ENCODE measurements around the gene CDH13.

Gene CDH13

DNA sequence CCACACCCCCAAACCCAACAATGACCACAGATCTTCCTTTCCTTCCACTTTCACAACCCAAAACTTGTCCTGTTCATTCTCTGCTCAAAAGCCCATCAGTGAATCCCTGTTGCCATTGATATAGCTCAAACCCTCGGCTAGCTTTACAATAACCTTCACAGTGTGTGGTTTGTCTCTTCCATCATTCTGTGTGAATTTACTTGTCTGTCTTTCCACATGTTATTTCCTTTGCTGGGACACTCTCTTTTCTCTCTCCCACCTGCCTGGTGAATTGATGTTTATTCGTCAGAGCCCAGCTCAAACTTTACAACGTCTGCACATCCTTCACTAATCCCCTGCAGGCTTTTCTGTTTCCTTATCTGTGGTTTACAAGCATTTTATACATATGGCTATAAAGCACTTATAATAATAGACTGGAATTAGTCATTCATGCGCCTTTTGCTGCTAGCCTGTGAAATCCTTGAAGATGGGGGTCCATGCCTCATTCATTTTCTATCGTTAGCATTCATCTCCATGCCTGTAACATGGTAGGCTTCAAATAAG, 114.4 kb downstream of the CDH13 start:
- no peak overlapping the region for H3K27ac ChIP-seq (ENCODE audit: low read length)
- H3K9me3 ChIP-seq (ENCODE audit: control insufficient read depth in 2 of 2, low read length in 2 of 2): no peaks in the 10 kb centered on the region
- peaks cover 9% of the 10 kb centered on the region for H3K4me1 ChIP-seq (ENCODE audit: control insufficient read depth, insufficient read depth, low read length)
- H3K9ac ChIP-seq (ENCODE audit: low read length in 2 of 2): no peak overlapping the region
- no peaks in the 10 kb centered on the region for H3K36me3 ChIP-seq (ENCODE audit: control insufficient read depth in 2 of 2, insufficient read depth in 2 of 2, low read length in 2 of 2)
- H3K27me3 ChIP-seq (ENCODE audit: control insufficient read depth in 1 of 2, insufficient read depth in 2 of 2, low read length in 2 of 2): no peaks in the 10 kb centered on the region
- H3K4me3 ChIP-seq (ENCODE audit: low read length in 2 of 2): no peak overlapping the region

DNA sequence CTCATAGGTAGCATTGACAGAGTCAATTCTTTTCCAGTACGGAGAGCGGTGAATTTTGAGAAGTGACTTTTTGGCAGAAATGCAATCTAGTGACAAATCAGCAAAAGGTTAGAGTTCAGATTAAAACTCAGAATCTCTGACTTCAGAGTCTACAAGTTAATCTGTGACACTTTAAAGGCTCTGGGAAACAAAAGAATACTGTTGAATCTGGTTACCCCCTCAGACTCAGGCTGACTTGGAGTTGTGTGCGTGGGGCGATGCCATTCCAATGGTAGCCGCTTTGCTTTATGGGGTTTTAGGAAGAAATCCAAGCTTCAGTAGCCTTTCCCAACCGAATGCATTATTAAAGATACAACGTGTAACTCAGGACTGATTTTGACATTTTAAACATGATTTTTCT, 118.2 kb downstream of the CDH13 start:
- H3K4me3 ChIP-seq (ENCODE audit: low read length in 2 of 2): no peak overlapping the region
- no peak overlapping the region for H3K9ac ChIP-seq (ENCODE audit: low read length in 2 of 2)
- no peaks in the 10 kb centered on the region for H3K9me3 ChIP-seq (ENCODE audit: control insufficient read depth in 2 of 2, low read length in 2 of 2)
- no peak overlapping the region for H3K27ac ChIP-seq (ENCODE audit: low read length)
- no peaks in the 10 kb centered on the region for H3K4me1 ChIP-seq (ENCODE audit: control insufficient read depth, insufficient read depth, low read length)
- no peaks in the 10 kb centered on the region for H3K36me3 ChIP-seq (ENCODE audit: control insufficient read depth in 2 of 2, insufficient read depth in 2 of 2, low read length in 2 of 2)
- H3K27me3 ChIP-seq (ENCODE audit: control insufficient read depth in 1 of 2, insufficient read depth in 2 of 2, low read length in 2 of 2): no peaks in the 10 kb centered on the region

DNA sequence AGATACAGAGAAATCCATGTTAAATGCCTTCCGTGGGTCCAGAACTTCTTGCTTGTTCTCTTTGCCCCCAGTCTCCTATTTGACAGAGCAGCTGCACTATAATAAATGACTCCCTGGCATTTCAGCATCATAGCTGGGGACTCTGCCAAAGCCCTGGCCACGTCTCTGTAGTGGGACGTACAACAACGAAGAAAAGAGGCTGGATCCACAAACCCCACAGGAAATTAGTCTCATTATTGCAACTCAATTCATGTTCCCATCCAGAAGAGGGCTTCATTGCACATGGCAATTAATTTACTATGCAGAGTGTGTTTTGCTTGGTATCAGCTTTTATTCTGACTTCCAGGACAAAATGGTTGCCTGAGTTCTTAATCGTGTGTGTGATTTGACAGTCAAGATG, 121.3 kb downstream of the CDH13 start:
- H3K9ac ChIP-seq (ENCODE audit: low read length in 2 of 2): no peak overlapping the region

DNA sequence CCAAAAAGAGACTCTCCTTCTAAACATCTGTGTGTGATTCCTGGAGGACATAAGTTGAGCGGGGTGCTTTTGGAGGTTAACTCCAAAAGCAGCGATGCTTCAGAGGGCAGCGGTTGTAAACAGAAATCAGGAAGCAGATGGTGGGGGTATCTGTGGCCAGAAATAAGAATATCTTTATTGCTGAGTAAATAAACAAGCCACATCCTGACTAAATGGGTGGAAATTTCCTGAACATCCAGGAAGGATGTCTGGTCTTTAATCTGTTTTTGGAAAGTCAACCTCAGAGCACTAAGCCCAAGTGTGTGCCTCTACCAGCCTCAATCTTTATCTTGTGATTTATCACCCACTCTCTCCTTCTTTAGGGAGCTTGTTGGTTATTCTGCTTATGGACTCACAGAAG, 123.3 kb downstream of the CDH13 start:
- Histone ChIP-seq H3K9ac (ENCODE audit: low read length in 2 of 2) (no peak overlapping the region), H3K36me3 (ENCODE audit: control insufficient read depth in 2 of 2, insufficient read depth in 2 of 2, low read length in 2 of 2) (no peaks in the 10 kb centered on the region), H3K9me3 (ENCODE audit: control insufficient read depth in 2 of 2, low read length in 2 of 2) (no peaks in the 10 kb centered on the region), H3K27ac (ENCODE audit: low read length) (no peak overlapping the region), H3K27me3 (ENCODE audit: control insufficient read depth in 1 of 2, insufficient read depth in 2 of 2, low read length in 2 of 2) (no peaks in the 10 kb centered on the region), H3K4me1 (ENCODE audit: control insufficient read depth, insufficient read depth, low read length) (no peaks in the 10 kb centered on the region), H3K4me3 (ENCODE audit: low read length in 2 of 2) (no peak overlapping the region)

More for the DNA sequence above, 121.3 kb downstream of the CDH13 start:
- no peak overlapping the region for H3K27ac ChIP-seq (ENCODE audit: low read length)
- no peak overlapping the region for H3K4me3 ChIP-seq (ENCODE audit: low read length in 2 of 2)
- H3K36me3 ChIP-seq (ENCODE audit: control insufficient read depth in 2 of 2, insufficient read depth in 2 of 2, low read length in 2 of 2): no peaks in the 10 kb centered on the region
- no peaks in the 10 kb centered on the region for H3K4me1 ChIP-seq (ENCODE audit: control insufficient read depth, insufficient read depth, low read length)
- H3K9me3 ChIP-seq (ENCODE audit: control insufficient read depth in 2 of 2, low read length in 2 of 2): no peaks in the 10 kb centered on the region
- H3K27me3 ChIP-seq (ENCODE audit: control insufficient read depth in 1 of 2, insufficient read depth in 2 of 2, low read length in 2 of 2): no peaks in the 10 kb centered on the region

DNA sequence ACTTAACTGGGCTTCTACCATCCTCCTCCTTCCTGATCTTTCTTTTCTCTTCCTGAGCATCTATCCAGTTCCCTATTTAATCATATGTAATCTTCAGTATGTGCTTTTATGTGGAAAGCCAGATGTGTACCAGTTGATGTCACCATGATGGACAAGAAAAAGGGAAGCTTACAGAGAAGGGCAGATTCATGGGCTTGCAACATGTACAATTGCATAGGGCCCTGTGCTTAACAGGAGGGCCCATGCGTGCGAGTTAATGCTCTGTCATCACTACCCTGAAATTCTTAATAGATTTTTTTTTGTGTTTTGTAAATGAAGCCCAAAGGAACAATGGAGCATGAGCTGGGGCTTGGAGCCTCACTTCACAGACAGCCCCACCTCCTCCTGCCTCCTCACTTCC, 124.3 kb downstream of the CDH13 start:
- Histone ChIP-seq H3K27me3 (ENCODE audit: control insufficient read depth in 1 of 2, insufficient read depth in 2 of 2, low read length in 2 of 2) (no peaks in the 10 kb centered on the region), H3K36me3 (ENCODE audit: control insufficient read depth in 2 of 2, insufficient read depth in 2 of 2, low read length in 2 of 2) (no peaks in the 10 kb centered on the region), H3K4me3 (ENCODE audit: low read length in 2 of 2) (no peak overlapping the region), H3K9ac (ENCODE audit: low read length in 2 of 2) (no peak overlapping the region), H3K9me3 (ENCODE audit: control insufficient read depth in 2 of 2, low read length in 2 of 2) (no peaks in the 10 kb centered on the region), H3K4me1 (ENCODE audit: control insufficient read depth, insufficient read depth, low read length) (no peaks in the 10 kb centered on the region), H3K27ac (ENCODE audit: low read length) (no peak overlapping the region)

DNA sequence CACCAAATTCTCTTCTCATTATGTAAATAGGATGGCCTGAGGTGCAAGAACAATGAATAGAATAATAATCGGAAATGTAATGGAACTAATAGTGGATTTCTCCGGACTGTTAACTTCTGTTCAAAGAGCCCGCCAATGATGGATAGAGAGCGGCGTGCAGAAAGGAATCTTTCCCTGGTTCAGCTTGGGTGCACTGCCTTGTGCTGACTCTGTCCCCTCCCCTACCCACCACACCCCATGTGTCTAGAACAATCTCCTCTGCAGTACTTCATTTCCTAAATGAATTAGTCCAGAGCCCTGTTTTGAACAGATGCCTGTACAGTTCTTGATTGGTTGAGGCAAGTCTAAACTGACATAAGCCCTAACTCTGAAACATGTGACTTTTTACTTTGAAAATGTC, 125.4 kb downstream of the CDH13 start:
- Histone ChIP-seq H3K36me3 (ENCODE audit: control insufficient read depth in 2 of 2, insufficient read depth in 2 of 2, low read length in 2 of 2) (no peaks in the 10 kb centered on the region), H3K4me1 (ENCODE audit: control insufficient read depth, insufficient read depth, low read length) (no peaks in the 10 kb centered on the region), H3K27ac (ENCODE audit: low read length) (no peak overlapping the region)

DNA sequence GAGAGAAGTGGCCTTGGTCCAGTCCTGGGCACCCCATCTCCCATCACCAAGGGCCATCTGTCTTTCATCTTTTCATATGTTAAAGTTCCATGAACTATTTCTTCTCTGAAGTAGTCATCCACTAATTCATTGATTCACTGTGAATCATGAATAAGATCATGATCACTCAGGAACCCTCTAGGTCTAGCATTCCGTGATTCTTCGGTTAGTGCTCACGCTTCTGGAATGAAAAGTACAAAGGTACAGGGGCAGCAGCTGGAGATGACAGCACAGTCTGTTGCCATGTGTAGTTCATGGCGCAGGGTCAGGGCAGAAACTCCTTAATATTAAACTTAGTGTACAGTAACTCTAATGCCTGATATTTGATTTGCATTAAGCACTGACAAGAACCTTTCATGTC, 127.1 kb downstream of the CDH13 start:
- Histone ChIP-seq H3K27me3 (ENCODE audit: control insufficient read depth in 1 of 2, insufficient read depth in 2 of 2, low read length in 2 of 2) (no peaks in the 10 kb centered on the region), H3K9ac (ENCODE audit: low read length in 2 of 2) (no peak overlapping the region), H3K4me1 (ENCODE audit: control insufficient read depth, insufficient read depth, low read length) (no peaks in the 10 kb centered on the region), H3K27ac (ENCODE audit: low read length) (no peak overlapping the region), H3K4me3 (ENCODE audit: low read length in 2 of 2) (no peak overlapping the region), H3K9me3 (ENCODE audit: control insufficient read depth in 2 of 2, low read length in 2 of 2) (no peaks in the 10 kb centered on the region), H3K36me3 (ENCODE audit: control insufficient read depth in 2 of 2, insufficient read depth in 2 of 2, low read length in 2 of 2) (no peaks in the 10 kb centered on the region)

More for the DNA sequence above, 125.4 kb downstream of the CDH13 start:
- H3K27me3 ChIP-seq (ENCODE audit: control insufficient read depth in 1 of 2, insufficient read depth in 2 of 2, low read length in 2 of 2): no peaks in the 10 kb centered on the region
- no peak overlapping the region for H3K9ac ChIP-seq (ENCODE audit: low read length in 2 of 2)
- no peak overlapping the region for H3K4me3 ChIP-seq (ENCODE audit: low read length in 2 of 2)
- no peaks in the 10 kb centered on the region for H3K9me3 ChIP-seq (ENCODE audit: control insufficient read depth in 2 of 2, low read length in 2 of 2)

DNA sequence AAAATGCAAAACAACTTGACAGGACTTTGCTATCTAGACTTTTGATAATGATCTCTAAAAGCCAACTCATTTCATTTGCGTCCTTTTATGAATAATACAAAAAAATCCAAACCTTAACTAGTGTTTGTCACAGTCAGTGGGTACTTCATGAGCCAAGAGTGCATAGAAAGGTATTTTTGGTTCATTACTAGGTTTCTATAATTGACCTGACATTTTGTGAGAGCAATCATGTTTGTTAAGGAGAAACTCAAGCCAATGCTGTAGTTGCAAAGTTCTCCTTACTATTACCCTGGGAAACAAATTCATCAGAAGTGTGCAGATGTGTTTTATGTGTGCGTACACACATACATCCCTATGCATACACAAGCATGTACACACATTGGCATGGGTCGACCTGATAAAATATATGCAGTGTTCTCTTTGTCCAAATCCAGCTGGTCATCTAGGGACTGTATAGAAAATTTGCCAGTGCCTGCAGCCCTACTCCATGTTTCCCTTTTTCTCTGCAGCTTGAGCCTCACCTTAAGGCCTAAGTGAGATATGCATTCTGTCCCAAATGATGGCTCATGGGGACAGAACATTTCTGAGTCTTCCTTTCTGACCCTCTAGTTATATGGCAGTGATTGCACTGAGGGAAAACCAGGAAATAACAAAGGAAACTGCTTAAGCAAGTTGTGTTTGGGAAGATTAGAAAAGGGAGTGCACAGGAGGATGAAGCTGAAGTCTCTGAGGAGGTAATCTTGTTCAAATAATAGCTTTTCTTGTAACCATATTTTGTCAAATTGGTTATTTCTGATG, 128.1 kb downstream of the CDH13 start:
- Histone ChIP-seq H3K27me3 (ENCODE audit: control insufficient read depth in 1 of 2, insufficient read depth in 2 of 2, low read length in 2 of 2) (no peaks in the 10 kb centered on the region), H3K4me1 (ENCODE audit: control insufficient read depth, insufficient read depth, low read length) (no peaks in the 10 kb centered on the region), H3K36me3 (ENCODE audit: control insufficient read depth in 2 of 2, insufficient read depth in 2 of 2, low read length in 2 of 2) (no peaks in the 10 kb centered on the region), H3K4me3 (ENCODE audit: low read length in 2 of 2) (no peak overlapping the region), H3K27ac (ENCODE audit: low read length) (no peak overlapping the region), H3K9me3 (ENCODE audit: control insufficient read depth in 2 of 2, low read length in 2 of 2) (no peaks in the 10 kb centered on the region), H3K9ac (ENCODE audit: low read length in 2 of 2) (no peak overlapping the region)

DNA sequence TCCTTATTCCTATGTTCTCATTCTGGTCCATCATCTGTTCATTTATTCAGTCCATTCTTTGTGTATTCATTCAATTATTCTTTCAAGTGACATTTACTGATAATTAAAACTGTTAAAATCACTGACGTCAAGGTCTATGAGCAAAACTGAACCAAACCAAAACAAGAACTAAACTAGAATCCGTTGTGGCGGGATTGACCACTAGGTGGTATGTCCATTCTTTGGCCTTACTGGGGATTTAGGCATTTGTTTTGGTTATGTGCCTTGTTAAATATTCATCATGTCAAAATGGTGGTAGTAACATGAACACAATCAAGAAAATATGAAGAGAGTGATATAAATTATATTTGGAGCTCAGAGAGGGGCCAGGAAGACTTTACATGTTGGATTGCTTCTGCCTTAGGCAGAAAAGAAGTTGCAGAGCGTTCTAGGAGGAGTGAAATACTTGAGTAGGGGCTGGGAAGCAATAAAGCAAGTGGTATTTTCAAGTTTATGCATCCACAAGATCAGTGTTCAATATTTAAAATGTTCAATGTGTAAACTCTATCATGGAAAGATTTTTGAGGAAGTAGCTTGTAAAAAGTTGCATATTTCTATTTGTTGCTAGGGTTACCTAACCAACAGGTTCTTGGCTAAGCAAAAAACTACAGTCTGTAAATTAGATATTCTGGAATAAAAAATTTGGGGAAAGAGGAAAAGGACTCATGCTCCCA, 129.0 kb downstream of the CDH13 start:
- Histone ChIP-seq H3K27ac (ENCODE audit: low read length) (no peak overlapping the region), H3K36me3 (ENCODE audit: control insufficient read depth in 2 of 2, insufficient read depth in 2 of 2, low read length in 2 of 2) (no peaks in the 10 kb centered on the region), H3K9ac (ENCODE audit: low read length in 2 of 2) (no peak overlapping the region), H3K4me3 (ENCODE audit: low read length in 2 of 2) (no peak overlapping the region), H3K4me1 (ENCODE audit: control insufficient read depth, insufficient read depth, low read length) (no peaks in the 10 kb centered on the region), H3K27me3 (ENCODE audit: control insufficient read depth in 1 of 2, insufficient read depth in 2 of 2, low read length in 2 of 2) (no peaks in the 10 kb centered on the region), H3K9me3 (ENCODE audit: control insufficient read depth in 2 of 2, low read length in 2 of 2) (no peaks in the 10 kb centered on the region)

DNA sequence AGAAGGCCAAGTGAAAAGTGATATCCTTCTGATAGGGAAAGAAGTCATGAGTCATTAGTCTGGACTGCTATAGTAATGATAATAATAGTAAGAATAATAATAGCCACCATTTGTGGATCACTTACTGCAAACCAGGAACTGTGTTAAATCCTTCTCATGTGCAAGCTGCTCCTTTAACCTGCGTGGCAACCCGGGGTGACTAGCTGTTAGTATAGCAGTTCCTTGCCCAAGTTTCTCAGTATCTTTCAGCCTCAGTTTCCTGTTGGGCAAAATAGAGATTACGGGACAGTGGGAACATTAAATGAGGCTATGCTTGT, 129.5 kb downstream of the CDH13 start:
- H3K36me3 ChIP-seq (ENCODE audit: control insufficient read depth in 2 of 2, insufficient read depth in 2 of 2, low read length in 2 of 2): no peaks in the 10 kb centered on the region
- no peaks in the 10 kb centered on the region for H3K27me3 ChIP-seq (ENCODE audit: control insufficient read depth in 1 of 2, insufficient read depth in 2 of 2, low read length in 2 of 2)
- H3K4me3 ChIP-seq (ENCODE audit: low read length in 2 of 2): no peak overlapping the region
- no peak overlapping the region for H3K27ac ChIP-seq (ENCODE audit: low read length)
- H3K9ac ChIP-seq (ENCODE audit: low read length in 2 of 2): no peak overlapping the region
- H3K9me3 ChIP-seq (ENCODE audit: control insufficient read depth in 2 of 2, low read length in 2 of 2): no peaks in the 10 kb centered on the region
- no peaks in the 10 kb centered on the region for H3K4me1 ChIP-seq (ENCODE audit: control insufficient read depth, insufficient read depth, low read length)

DNA sequence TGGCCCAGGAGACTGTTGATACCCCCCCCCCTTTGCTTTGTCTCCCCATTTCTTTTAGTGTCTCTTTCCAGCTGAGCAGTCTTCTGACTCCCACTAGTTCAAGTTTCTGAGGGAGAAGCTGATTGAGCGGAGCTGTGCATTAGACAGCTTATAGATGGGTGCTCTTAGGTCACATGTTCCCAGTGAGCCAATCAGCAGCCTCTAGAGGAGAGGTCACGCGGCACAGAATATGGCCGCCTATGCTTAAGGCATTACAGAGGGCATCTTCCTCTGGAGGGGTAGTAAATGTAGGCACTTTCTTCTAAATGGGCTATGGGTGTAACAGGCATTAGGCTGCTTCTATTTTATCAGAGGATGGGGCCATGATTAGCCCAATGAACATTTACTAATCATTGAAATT, 131.6 kb downstream of the CDH13 start:
- Histone ChIP-seq H3K36me3 (ENCODE audit: control insufficient read depth in 2 of 2, insufficient read depth in 2 of 2, low read length in 2 of 2) (no peaks in the 10 kb centered on the region), H3K27ac (ENCODE audit: low read length) (no peak overlapping the region), H3K4me1 (ENCODE audit: control insufficient read depth, insufficient read depth, low read length) (no peaks in the 10 kb centered on the region), H3K9ac (ENCODE audit: low read length in 2 of 2) (no peak overlapping the region), H3K4me3 (ENCODE audit: low read length in 2 of 2) (no peak overlapping the region), H3K9me3 (ENCODE audit: control insufficient read depth in 2 of 2, low read length in 2 of 2) (no peaks in the 10 kb centered on the region), H3K27me3 (ENCODE audit: control insufficient read depth in 1 of 2, insufficient read depth in 2 of 2, low read length in 2 of 2) (no peaks in the 10 kb centered on the region)
